ENCODE results near the gene FZD1. TPM values are rescaled to one million over a fixed set of nuclear protein-coding genes. Genes with fewer than 3 reads are reported as not detected.

FZD1 gene
- total and polyA plus RNA-seq, 2 experiments from 2014 or later: 11.2 to 14.9 TPM

- H3K36me3 ChIP-seq: no peaks in the 10 kb centered on the region
- no peak overlapping the region for H3K4me3 ChIP-seq
- no peaks in the 10 kb centered on the region for H3K27me3 ChIP-seq
- no peaks in the 10 kb centered on the region for H3K4me1 ChIP-seq (ENCODE audit: low read depth)
- no peaks in the 10 kb centered on the region for H3K9me3 ChIP-seq (ENCODE audit: low read depth)
- H3K27ac ChIP-seq: no peak overlapping the region
- TF ChIP-seq CTCF (IDR thresholded peaks at IDR 0.05; ENCODE audit: low read depth, low read length): no peak
- peak; percentile 10 to 18 for DNase-seq (ENCODE audit: low read depth in 1 of 2, low spot score in 1 of 2)
These were observed 23.3 kb downstream of the FZD1 start for GRCh38 chr7:91287371-91288084.

- H3K9me3 ChIP-seq (ENCODE audit: low read depth): no peaks in the 10 kb centered on the region
- H3K4me3 ChIP-seq: no peak overlapping the region
- no peaks in the 10 kb centered on the region for H3K27me3 ChIP-seq
- H3K27ac ChIP-seq: no peak overlapping the region
- DNase-seq (ENCODE audit: low read depth in 1 of 2, low spot score in 1 of 2): peak; percentile 42 to 44
- no peaks in the 10 kb centered on the region for H3K36me3 ChIP-seq
- peak; percentile 57 for TF ChIP-seq CTCF (IDR thresholded peaks at IDR 0.05; ENCODE audit: low read depth, low read length)
- H3K4me1 ChIP-seq (ENCODE audit: low read depth): no peaks in the 10 kb centered on the region
These were observed 24.1 kb downstream of the FZD1 start for GRCh38 chr7:91288208-91288824.

DNA sequence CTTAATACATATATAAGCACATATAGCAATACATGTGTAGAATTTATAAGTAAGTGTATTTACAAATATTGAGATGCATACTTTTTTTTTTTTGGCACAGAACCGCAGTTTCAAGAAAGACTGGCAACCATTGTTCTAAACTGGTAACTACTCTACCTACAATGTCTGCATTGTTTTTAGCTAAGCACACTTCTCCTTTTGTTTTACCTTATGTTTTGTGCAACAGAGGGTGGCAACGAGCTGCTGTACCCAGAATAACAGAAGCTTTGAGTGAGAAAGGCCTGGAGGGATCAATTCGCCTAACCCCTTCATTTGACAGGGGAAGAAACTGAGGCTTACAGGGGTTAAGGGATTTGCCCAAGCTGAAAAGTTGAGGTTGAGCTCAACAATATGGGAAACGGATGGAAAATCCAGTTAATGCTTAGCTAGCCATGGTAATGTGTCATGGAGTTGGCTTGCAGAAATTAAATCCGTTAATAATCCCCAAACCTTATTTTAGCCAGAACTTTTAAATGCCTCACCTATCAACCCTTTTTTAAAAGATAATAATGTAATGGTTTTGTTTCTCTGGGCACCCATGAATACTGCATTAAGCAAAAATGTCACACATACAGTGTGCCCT, 25.5 kb downstream of the FZD1 start:
- Histone ChIP-seq H3K36me3 (no peaks in the 10 kb centered on the region), H3K27ac (no peak overlapping the region), H3K27me3 (no peaks in the 10 kb centered on the region), H3K4me3 (no peak overlapping the region), H3K9me3 (ENCODE audit: low read depth) (no peaks in the 10 kb centered on the region), H3K4me1 (ENCODE audit: low read depth) (no peaks in the 10 kb centered on the region)
- no peak for TF ChIP-seq CTCF (IDR thresholded peaks at IDR 0.05; ENCODE audit: low read depth, low read length)
- no peak for DNase-seq (ENCODE audit: low read depth in 1 of 2, low spot score in 1 of 2)

DNA sequence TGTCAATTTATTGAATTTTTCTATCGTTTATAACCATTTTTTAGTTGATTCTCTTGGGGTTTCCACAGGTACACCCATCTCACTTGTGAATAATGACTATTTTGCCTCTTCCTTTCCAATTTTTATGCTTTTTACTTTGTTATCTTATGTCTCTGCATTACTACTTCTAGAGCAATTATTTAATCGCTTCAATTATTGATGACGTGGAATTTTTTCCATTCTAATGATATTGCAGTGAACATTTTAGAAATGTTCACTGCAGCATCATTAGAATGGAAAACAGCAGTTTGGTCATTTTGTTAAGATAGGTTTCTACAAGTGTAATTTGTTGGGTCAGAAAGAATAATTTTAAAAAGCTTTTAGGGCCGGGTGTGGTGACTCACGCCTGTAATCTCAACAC, 27.1 kb downstream of the FZD1 start:
- no peaks in the 10 kb centered on the region for H3K36me3 ChIP-seq
- H3K27ac ChIP-seq: no peak overlapping the region
- no peak for TF ChIP-seq CTCF (IDR thresholded peaks at IDR 0.05; ENCODE audit: low read depth, low read length)
- no peak overlapping the region for H3K4me3 ChIP-seq
- DNase-seq (ENCODE audit: low read depth in 1 of 2, low spot score in 1 of 2): no peak
- no peaks in the 10 kb centered on the region for H3K27me3 ChIP-seq
- H3K4me1 ChIP-seq (ENCODE audit: low read depth): no peaks in the 10 kb centered on the region
- no peaks in the 10 kb centered on the region for H3K9me3 ChIP-seq (ENCODE audit: low read depth)

- no peaks in the 10 kb centered on the region for H3K4me1 ChIP-seq (ENCODE audit: low read depth)
- no peak for TF ChIP-seq CTCF (IDR thresholded peaks at IDR 0.05; ENCODE audit: low read depth, low read length)
These were observed 27.7 kb downstream of the FZD1 start for GRCh38 chr7:91291902-91292301.

More at GRCh38 chr7:91291902-91292301, 27.7 kb downstream of the FZD1 start:
- Histone ChIP-seq H3K36me3 (no peaks in the 10 kb centered on the region), H3K27me3 (no peaks in the 10 kb centered on the region), H3K27ac (no peak overlapping the region), H3K9me3 (ENCODE audit: low read depth) (no peaks in the 10 kb centered on the region), H3K4me3 (no peak overlapping the region)
- DNase-seq (ENCODE audit: low read depth in 1 of 2, low spot score in 1 of 2): no peak
